ENCODE results near the gene SERPINC1. TPM values are rescaled to one million over a fixed set of nuclear protein-coding genes. Genes with fewer than 3 reads are reported as not detected.

Gene SERPINC1
- total RNA-seq, 2 donors from 2014 or later, result not detected

DNA sequence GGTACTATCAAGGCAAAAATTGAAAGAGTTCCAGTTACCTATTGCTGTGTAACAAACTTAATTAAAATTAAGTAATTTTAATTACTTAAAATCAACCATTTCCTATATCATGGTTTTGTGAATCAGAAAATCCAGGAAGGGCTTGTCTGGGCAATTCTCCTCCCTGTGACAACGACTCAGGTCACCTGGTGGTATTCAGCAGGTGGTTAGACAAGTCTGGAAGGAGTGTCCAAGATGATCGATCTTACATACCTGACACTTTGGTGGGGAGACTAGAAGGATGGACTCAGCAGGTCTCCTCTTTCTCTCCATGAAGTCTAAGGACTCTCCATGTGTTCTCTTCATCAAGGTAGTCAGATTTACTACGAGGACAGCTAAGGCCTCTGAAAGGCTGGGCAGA is 22.9 kb downstream of the SERPINC1 start:
- Histone ChIP-seq H3K4me3 (no peak overlapping the region), H3K27ac (no peak overlapping the region), H3K4me1 (ENCODE audit: control insufficient read depth in 1 of 2, low read depth in 2 of 2) (no peaks in the 10 kb centered on the region), H3K9me3 (no peaks in the 10 kb centered on the region), H3K36me3 (no peaks in the 10 kb centered on the region), H3K27me3 (replicated peaks; ENCODE audit: insufficient read depth) (no peaks in the 10 kb centered on the region)
- TF ChIP-seq, protein P1, sequence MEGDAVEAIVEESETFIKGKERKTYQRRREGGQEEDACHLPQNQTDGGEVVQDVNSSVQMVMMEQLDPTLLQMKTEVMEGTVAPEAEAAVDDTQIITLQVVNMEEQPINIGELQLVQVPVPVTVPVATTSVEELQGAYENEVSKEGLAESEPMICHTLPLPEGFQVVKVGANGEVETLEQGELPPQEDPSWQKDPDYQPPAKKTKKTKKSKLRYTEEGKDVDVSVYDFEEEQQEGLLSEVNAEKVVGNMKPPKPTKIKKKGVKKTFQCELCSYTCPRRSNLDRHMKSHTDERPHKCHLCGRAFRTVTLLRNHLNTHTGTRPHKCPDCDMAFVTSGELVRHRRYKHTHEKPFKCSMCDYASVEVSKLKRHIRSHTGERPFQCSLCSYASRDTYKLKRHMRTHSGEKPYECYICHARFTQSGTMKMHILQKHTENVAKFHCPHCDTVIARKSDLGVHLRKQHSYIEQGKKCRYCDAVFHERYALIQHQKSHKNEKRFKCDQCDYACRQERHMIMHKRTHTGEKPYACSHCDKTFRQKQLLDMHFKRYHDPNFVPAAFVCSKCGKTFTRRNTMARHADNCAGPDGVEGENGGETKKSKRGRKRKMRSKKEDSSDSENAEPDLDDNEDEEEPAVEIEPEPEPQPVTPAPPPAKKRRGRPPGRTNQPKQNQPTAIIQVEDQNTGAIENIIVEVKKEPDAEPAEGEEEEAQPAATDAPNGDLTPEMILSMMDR (IDR thresholded peaks at IDR 0.05), result no peak
- no peak for ATAC-seq (ENCODE audit: insufficient number of reproducible peaks, low FRiP score, low read depth)
- DNase-seq (ENCODE audit: low spot score), result no peak

DNA sequence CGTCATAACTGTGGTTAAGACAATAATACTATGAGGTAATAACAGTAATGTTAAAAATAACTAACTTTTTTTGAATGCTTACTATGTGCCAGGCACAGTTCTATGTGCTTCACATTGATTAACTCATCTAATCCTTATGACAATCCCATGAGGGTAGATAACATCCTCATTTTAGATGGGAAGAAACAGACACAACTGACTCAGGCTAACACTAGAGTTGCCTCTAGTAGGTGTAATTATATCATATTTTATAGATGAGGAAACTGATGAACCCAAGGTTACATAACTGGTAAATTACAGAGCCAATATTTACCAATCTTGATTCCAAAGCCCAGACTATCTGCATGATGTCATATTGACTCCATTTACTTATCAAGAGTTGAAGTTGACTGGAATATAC is 23.5 kb downstream of the SERPINC1 start:
- ATAC-seq (ENCODE audit: insufficient number of reproducible peaks, low FRiP score, low read depth), result no peak
- Histone ChIP-seq H3K4me1 (ENCODE audit: control insufficient read depth in 1 of 2, low read depth in 2 of 2) (no peaks in the 10 kb centered on the region), H3K27me3 (replicated peaks; ENCODE audit: insufficient read depth) (no peaks in the 10 kb centered on the region), H3K36me3 (no peaks in the 10 kb centered on the region), H3K27ac (no peak overlapping the region), H3K4me3 (no peak overlapping the region), H3K9me3 (no peaks in the 10 kb centered on the region)
- TF ChIP-seq, protein P1 (IDR thresholded peaks at IDR 0.05), result no peak
- DNase-seq (ENCODE audit: low spot score), result no peak

DNA sequence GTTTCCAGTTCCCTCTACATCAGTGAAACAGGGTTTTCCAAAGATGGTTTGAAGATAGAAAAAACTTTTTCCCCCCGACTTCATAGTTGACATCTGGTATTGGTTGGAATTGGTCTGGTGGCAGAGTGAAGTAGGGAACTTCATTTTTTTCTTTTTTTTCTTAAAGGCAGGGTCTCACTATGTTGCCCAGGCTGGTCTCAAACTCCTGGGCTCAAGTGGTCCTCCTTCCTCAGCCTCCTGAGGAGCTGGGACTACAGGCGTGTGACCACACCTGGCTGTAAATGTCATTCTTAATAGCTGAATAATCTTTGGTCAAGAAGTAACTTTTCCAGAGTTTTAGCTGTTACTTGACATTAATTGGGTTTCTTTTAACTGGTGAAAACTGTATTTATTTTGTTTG is 27.2 kb downstream of the SERPINC1 start:
- Histone ChIP-seq H3K4me3 (no peak overlapping the region), H3K27ac (no peak overlapping the region), H3K4me1 (ENCODE audit: control insufficient read depth in 1 of 2, low read depth in 2 of 2) (no peaks in the 10 kb centered on the region), H3K27me3 (replicated peaks; ENCODE audit: insufficient read depth) (no peaks in the 10 kb centered on the region), H3K9me3 (no peaks in the 10 kb centered on the region), H3K36me3 (peaks cover 14% of the 10 kb centered on the region)
- TF ChIP-seq, protein P1 (IDR thresholded peaks at IDR 0.05), result no peak
- ATAC-seq (ENCODE audit: insufficient number of reproducible peaks, low FRiP score, low read depth), result no peak
- DNase-seq (ENCODE audit: low spot score), result no peak

DNA sequence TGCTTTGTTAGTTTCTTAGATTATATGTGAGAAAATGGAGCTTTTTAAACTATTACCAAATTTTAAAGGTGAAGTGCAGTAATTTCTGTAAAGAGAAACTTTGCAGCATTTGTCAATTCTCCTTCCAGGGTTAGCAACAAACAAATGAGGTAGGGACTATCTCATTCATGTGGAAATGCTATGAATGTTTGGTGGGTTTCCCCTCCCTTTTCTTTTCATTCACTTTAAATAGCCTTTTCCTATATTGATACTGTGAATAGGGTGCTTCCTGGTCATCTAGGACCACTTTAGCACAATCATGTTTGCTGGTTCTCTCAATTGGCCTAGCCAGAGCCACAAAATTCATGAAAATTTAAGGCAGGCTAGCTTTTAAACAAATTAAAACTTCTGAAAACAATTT is 28.4 kb downstream of the SERPINC1 start:
- H3K4me3 ChIP-seq, result no peak overlapping the region
- TF ChIP-seq, protein P1 (IDR thresholded peaks at IDR 0.05), result no peak
- no peak overlapping the region for H3K27ac ChIP-seq
- DNase-seq (ENCODE audit: low spot score), result no peak
- peaks cover 14% of the 10 kb centered on the region for H3K36me3 ChIP-seq
- no peaks in the 10 kb centered on the region for H3K9me3 ChIP-seq
- no peaks in the 10 kb centered on the region for H3K4me1 ChIP-seq (ENCODE audit: control insufficient read depth in 1 of 2, low read depth in 2 of 2)
- ATAC-seq (ENCODE audit: insufficient number of reproducible peaks, low FRiP score, low read depth), result no peak
- H3K27me3 ChIP-seq (replicated peaks; ENCODE audit: insufficient read depth), result no peaks in the 10 kb centered on the region

DNA sequence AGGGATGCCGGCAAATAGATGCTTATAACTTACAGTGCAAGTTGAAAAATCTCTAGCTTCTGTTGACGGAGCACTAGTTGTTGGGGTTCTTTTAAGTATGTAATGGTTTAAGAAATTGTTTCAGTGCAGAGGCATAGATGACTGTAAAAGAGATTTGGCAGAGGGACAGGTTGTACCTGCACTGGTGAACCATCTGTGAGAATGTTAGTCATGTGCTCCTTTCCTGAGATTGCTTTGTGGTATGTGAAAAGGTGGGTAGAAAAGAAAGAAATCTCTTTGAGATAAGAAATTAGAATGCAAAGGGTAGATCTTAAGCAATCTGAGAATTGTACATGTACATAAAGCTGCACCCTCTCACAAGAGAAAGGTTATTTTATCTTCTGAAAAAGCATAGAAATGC is 29.5 kb downstream of the SERPINC1 start:
- Histone ChIP-seq H3K27me3 (replicated peaks; ENCODE audit: insufficient read depth) (no peaks in the 10 kb centered on the region), H3K27ac (no peak overlapping the region), H3K36me3 (peaks cover 14% of the 10 kb centered on the region), H3K9me3 (no peaks in the 10 kb centered on the region), H3K4me3 (no peak overlapping the region), H3K4me1 (ENCODE audit: control insufficient read depth in 1 of 2, low read depth in 2 of 2) (no peaks in the 10 kb centered on the region)
- DNase-seq (ENCODE audit: low spot score), result no peak
- TF ChIP-seq, protein P1 (IDR thresholded peaks at IDR 0.05), result no peak
- ATAC-seq (ENCODE audit: insufficient number of reproducible peaks, low FRiP score, low read depth), result no peak
